HG02623 (cell line): ENCODE data around the gene PPIL4.

Experiments
- ATAC-seq: cut with Tn5 transposase; IDR thresholded peaks from one replicate; pipeline ENCODE4 v1.9.1; 2021; ENCODE audit warnings: moderate library complexity; ENCODE audit not compliant: unreplicated experiment

The PPIL4 gene

GRCh38 chr6:149545754-149546471, at the start of gene PPIL4:
TSS of gene PPIL4 (minus strand) at chr6:149546043. CDS start at chr6:149546005, 38 bp downstream.
- ATAC-seq = peak; percentile 93

GRCh38 chr6:149593408-149593807, 47.6 kb upstream of the PPIL4 start:
- no peak for ATAC-seq

- no peak for ATAC-seq
Measured at GRCh38 chr6:149592983-149593382, 47.1 kb upstream of the PPIL4 start.

- ATAC-seq = no peak
Measured at GRCh38 chr6:149586149-149586548, 40.3 kb upstream of the PPIL4 start.

- ATAC-seq = no peak
Measured at GRCh38 chr6:149581349-149581748, 35.5 kb upstream of the PPIL4 start.

- ATAC-seq = no peak
Measured at GRCh38 chr6:149580880-149581279, 35.0 kb upstream of the PPIL4 start.

- no peak for ATAC-seq
Measured at GRCh38 chr6:149567945-149568585, 22.2 kb upstream of the PPIL4 start.

- ATAC-seq = no peak
Measured at GRCh38 chr6:149567194-149567586, 21.3 kb upstream of the PPIL4 start.

- ATAC-seq = no peak
Measured at GRCh38 chr6:149566410-149567193, 20.8 kb upstream of the PPIL4 start.

GRCh38 chr6:149565527-149566409, 19.9 kb upstream of the PPIL4 start, which contains the start of gene GINM1:
TSS of gene GINM1 (plus strand) at chr6:149566375. CDS start at chr6:149566415, 40 bp downstream.
- peak; percentile 75 for ATAC-seq

GRCh38 chr6:149563928-149564325, 18.1 kb upstream of the PPIL4 start:
- no peak for ATAC-seq

- ATAC-seq = no peak
Measured at GRCh38 chr6:149563203-149563927, 17.5 kb upstream of the PPIL4 start.

GRCh38 chr6:149560736-149561135, 14.9 kb upstream of the PPIL4 start:
- ATAC-seq = peak; percentile 36

- no peak for ATAC-seq
Measured at GRCh38 chr6:149559389-149559788, 13.5 kb upstream of the PPIL4 start.

- no peak for ATAC-seq
Measured at GRCh38 chr6:149558029-149558428, 12.2 kb upstream of the PPIL4 start.

GRCh38 chr6:149551920-149552319, 6.1 kb upstream of the PPIL4 start:
- ATAC-seq = no peak

GRCh38 chr6:149545258-149545753, 537 bp downstream of the PPIL4 start:
- ATAC-seq = peak; percentile 2

- no peak for ATAC-seq
Measured at GRCh38 chr6:149544646-149545257, 1.1 kb downstream of the PPIL4 start.

- no peak for ATAC-seq
Measured at GRCh38 chr6:149541139-149541538, 4.7 kb downstream of the PPIL4 start.
